Uterus (tissue), 2 donors: ENCODE data around the gene HBQ1.
"Not testable (repeated sequence)": the region's sequence is repeated elsewhere in the genome, so short reads cannot be mapped to it uniquely, and the experiment has no call there.

Experiments used
- POLR2A ChIP-seq, 2 donors: fragments of 450-650 bp; IDR thresholded peaks; one replicate each; pipeline ENCODE4 v1.6.1; 2016; ENCODE audit warnings: antibody characterized with exemption in 2 of 2, mild to moderate bottlenecking in 1 of 2, moderate library complexity in 1 of 2
- TF ChIP-seq, protein P1 (sequence below), 4 experiments: fragments of 200-600 bp in 2 of 4; fragments of 450-650 bp in 2 of 4; sonication (generic) in 2 of 4; IDR thresholded peaks; one replicate each; pipeline ENCODE4 v1.5.1; 2016 to 2019; ENCODE audit warnings: antibody characterized with exemption in 4 of 4, mild to moderate bottlenecking in 2 of 4, moderate library complexity in 1 of 4

- TF ChIP-seq, protein P1, sequence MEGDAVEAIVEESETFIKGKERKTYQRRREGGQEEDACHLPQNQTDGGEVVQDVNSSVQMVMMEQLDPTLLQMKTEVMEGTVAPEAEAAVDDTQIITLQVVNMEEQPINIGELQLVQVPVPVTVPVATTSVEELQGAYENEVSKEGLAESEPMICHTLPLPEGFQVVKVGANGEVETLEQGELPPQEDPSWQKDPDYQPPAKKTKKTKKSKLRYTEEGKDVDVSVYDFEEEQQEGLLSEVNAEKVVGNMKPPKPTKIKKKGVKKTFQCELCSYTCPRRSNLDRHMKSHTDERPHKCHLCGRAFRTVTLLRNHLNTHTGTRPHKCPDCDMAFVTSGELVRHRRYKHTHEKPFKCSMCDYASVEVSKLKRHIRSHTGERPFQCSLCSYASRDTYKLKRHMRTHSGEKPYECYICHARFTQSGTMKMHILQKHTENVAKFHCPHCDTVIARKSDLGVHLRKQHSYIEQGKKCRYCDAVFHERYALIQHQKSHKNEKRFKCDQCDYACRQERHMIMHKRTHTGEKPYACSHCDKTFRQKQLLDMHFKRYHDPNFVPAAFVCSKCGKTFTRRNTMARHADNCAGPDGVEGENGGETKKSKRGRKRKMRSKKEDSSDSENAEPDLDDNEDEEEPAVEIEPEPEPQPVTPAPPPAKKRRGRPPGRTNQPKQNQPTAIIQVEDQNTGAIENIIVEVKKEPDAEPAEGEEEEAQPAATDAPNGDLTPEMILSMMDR (IDR thresholded peaks at IDR 0.05) = not testable (repeated sequence)
- TF ChIP-seq POLR2A (IDR thresholded peaks at IDR 0.05) = not testable (repeated sequence)
Observed at GRCh38 chr16:172374-172941, 7.8 kb upstream of the HBQ1 start, which contains the start of gene HBA2.
